Measurements from ENCODE around the gene SPPL2B. TPM values are rescaled to one million over a fixed set of nuclear protein-coding genes. Genes with fewer than 3 reads are reported as not detected.

The SPPL2B gene
- total and polyA plus RNA-seq, 9 of the 15 experiments (the other 6 are each of a cell fraction or from before 2014, with no cell fraction given): 0.20 to 81.2 (median 15.1) TPM

DNA sequence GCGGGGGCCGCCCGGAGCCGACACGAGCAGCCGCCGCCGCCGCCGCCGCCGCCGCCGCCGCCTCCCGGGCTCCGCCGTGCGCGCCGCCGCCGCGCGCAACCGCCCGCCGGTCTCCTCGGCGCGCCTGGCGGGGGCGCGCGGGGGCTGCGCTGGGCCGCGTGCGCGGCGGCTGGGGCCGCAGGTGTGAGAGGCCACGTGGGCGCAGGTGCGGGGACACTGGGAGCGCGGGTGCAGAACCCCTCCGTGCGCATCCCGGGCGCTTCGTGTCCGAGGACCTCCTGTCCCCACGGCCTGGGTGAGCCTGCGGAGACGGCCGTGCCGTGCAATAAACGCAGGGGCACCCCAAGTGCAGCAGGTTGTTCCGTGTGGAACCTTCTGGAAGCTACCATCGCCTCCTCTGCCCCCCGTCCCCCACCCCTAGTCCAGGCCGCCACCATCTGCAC, 20.3 kb upstream of the SPPL2B start, which contains the start of gene LINGO3 (continued):
- TF ChIP-seq, protein P1, sequence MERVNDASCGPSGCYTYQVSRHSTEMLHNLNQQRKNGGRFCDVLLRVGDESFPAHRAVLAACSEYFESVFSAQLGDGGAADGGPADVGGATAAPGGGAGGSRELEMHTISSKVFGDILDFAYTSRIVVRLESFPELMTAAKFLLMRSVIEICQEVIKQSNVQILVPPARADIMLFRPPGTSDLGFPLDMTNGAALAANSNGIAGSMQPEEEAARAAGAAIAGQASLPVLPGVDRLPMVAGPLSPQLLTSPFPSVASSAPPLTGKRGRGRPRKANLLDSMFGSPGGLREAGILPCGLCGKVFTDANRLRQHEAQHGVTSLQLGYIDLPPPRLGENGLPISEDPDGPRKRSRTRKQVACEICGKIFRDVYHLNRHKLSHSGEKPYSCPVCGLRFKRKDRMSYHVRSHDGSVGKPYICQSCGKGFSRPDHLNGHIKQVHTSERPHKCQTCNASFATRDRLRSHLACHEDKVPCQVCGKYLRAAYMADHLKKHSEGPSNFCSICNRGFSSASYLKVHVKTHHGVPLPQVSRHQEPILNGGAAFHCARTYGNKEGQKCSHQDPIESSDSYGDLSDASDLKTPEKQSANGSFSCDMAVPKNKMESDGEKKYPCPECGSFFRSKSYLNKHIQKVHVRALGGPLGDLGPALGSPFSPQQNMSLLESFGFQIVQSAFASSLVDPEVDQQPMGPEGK (CRISPR knock-in tag; IDR thresholded peaks at IDR 0.05; ENCODE audit: borderline replicate concordance): no peak
- TF ChIP-seq SAP30 (IDR thresholded peaks at IDR 0.05; ENCODE audit: borderline replicate concordance, insufficient read depth, low read depth, low read length, poor library complexity, severe bottlenecking) (no peak), MED1 (CRISPR knock-in tag; IDR thresholded peaks at IDR 0.05; ENCODE audit: borderline replicate concordance) (no peak), ZEB2 (IDR thresholded peaks at IDR 0.05) (no peak), HMGN3 (IDR thresholded peaks at IDR 0.05; ENCODE audit: borderline replicate concordance, extremely low read depth, insufficient read length, low read depth, low read length) (peak; percentile 38), PHF8 (IDR thresholded peaks at IDR 0.05; ENCODE audit: borderline replicate concordance, low read length) (peak; percentile 33; the same call in 1 of the 2 replicates), RBFOX2 (IDR thresholded peaks at IDR 0.05; ENCODE audit: low read depth, low read length) (0 out of 2 replicates have a peak, but pooled peaks have one; percentile 13), MYC (IDR thresholded peaks at IDR 0.05; ENCODE audit: low read depth, low read length) (peak; percentile 54), MYC (CRISPR knock-in tag; IDR thresholded peaks at IDR 0.05; ENCODE audit: borderline replicate concordance, low read depth) (no peak), NRF1 (conservative IDR thresholded peaks at IDR 0.05 in 1 of 2, IDR thresholded peaks at IDR 0.05 in 1 of 2) (peak; percentile 48 to 68; a peak in 3 of 4 replicates), MIER1 (IDR thresholded peaks at IDR 0.05; ENCODE audit: low read depth) (no peak), ZFP30 (CRISPR knock-in tag; IDR thresholded peaks at IDR 0.05; ENCODE audit: borderline replicate concordance) (no peak), PYGO2 (tag; IDR thresholded peaks at IDR 0.05) (no peak), RFX7 (CRISPR knock-in tag; IDR thresholded peaks at IDR 0.05) (no peak)
- TF ChIP-seq, protein P2, sequence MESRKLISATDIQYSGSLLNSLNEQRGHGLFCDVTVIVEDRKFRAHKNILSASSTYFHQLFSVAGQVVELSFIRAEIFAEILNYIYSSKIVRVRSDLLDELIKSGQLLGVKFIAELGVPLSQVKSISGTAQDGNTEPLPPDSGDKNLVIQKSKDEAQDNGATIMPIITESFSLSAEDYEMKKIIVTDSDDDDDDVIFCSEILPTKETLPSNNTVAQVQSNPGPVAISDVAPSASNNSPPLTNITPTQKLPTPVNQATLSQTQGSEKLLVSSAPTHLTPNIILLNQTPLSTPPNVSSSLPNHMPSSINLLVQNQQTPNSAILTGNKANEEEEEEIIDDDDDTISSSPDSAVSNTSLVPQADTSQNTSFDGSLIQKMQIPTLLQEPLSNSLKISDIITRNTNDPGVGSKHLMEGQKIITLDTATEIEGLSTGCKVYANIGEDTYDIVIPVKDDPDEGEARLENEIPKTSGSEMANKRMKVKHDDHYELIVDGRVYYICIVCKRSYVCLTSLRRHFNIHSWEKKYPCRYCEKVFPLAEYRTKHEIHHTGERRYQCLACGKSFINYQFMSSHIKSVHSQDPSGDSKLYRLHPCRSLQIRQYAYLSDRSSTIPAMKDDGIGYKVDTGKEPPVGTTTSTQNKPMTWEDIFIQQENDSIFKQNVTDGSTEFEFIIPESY (CRISPR knock-in tag; IDR thresholded peaks at IDR 0.05): peak; percentile 37; the same call in 1 of the 2 replicates
- TF ChIP-seq, protein P3, sequence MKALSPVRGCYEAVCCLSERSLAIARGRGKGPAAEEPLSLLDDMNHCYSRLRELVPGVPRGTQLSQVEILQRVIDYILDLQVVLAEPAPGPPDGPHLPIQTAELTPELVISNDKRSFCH (CRISPR knock-in tag; IDR thresholded peaks at IDR 0.05): no peak
- TF ChIP-seq, protein P3 (tag; IDR thresholded peaks at IDR 0.05): 0 out of 2 replicates have a peak, but pooled peaks have one; percentile 18
- TF ChIP-seq, protein P4, sequence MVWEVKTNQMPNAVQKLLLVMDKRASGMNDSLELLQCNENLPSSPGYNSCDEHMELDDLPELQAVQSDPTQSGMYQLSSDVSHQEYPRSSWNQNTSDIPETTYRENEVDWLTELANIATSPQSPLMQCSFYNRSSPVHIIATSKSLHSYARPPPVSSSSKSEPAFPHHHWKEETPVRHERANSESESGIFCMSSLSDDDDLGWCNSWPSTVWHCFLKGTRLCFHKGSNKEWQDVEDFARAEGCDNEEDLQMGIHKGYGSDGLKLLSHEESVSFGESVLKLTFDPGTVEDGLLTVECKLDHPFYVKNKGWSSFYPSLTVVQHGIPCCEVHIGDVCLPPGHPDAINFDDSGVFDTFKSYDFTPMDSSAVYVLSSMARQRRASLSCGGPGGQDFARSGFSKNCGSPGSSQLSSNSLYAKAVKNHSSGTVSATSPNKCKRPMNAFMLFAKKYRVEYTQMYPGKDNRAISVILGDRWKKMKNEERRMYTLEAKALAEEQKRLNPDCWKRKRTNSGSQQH (CRISPR knock-in tag; IDR thresholded peaks at IDR 0.05): no peak
- TF ChIP-seq, protein P5, sequence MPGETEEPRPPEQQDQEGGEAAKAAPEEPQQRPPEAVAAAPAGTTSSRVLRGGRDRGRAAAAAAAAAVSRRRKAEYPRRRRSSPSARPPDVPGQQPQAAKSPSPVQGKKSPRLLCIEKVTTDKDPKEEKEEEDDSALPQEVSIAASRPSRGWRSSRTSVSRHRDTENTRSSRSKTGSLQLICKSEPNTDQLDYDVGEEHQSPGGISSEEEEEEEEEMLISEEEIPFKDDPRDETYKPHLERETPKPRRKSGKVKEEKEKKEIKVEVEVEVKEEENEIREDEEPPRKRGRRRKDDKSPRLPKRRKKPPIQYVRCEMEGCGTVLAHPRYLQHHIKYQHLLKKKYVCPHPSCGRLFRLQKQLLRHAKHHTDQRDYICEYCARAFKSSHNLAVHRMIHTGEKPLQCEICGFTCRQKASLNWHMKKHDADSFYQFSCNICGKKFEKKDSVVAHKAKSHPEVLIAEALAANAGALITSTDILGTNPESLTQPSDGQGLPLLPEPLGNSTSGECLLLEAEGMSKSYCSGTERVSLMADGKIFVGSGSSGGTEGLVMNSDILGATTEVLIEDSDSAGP (CRISPR knock-in tag; IDR thresholded peaks at IDR 0.05): no peak

All from K562 (cell line).